ENCODE measurements around the gene XPO6.

XPO6 gene

GRCh38 chr16:28108590-28109247, 103.0 kb downstream of the XPO6 start:
- no peak for DNase-seq

DNA sequence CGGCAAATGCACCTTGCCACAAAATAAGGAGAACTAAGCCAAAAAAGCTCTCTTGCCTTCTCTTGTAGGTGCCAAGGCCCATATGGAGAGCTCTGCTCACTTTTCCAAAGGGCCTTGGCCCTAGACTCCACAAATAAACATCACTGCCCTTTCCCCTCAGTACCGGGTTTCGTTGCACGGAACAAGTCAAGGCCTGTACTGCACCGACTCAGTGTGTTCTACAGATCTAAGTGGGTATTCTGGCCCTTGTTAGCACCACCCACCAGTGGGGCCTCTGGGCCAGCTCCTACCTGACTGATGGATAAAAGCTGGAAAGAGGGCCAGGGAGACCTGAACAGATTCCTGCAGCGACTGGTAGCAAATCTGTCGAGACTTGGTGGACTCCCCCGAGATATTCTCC, 104.5 kb downstream of the XPO6 start:
- no peak for DNase-seq

DNA sequence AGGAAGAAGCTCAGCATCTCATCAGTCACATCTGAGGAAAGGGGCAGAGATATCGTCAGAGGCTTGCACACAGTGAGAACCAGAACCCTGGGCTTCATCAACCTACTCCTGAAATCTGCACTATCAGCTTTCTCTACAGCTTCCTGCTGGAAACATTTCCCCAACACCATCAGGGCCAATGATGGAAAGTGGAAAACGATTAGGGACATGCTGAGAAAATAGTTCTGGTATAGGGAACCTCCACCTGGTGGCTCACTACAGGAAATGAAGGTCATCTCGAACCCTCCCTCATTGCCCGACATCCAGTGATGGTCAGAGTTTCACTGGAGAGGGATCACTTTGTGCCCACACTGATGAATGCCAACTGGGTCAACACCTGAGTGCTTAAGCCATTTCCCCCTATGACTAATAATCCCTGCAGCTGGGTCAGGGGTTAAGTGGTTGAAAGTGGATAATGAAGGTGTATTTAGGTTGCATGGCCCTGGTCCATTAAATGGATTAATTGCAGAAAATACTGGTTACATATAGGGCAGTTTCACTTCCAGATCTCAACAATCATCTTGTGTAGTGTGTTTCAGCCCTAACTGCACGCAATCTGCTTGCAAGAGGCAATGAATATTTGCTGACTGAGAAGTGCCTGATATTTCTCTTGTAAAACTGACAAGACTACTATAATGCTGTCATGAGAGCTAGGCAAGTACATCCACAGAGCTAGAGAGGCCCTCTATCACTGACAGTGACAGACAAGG, 105.1 kb downstream of the XPO6 start:
- no peak for DNase-seq

DNA sequence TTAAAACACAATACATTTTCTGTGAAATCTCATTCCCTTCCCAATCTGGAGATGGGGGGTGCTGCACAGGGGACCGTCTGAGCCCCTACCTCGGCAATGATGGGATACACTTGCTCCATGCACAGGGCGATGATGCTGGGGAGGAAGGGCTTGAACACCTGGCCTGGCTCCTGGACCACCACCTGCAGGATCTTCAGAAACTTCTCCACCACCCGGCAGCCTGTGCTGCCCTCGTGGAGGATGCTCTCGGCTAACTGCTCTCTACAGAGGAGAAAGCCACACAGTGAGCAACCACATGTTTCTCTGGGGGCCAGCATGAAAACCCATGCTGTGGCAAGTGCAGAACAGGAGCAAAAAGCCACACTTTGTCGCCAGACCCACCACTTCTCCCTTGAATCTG, 105.8 kb downstream of the XPO6 start:
- DNase-seq, result no peak

DNA sequence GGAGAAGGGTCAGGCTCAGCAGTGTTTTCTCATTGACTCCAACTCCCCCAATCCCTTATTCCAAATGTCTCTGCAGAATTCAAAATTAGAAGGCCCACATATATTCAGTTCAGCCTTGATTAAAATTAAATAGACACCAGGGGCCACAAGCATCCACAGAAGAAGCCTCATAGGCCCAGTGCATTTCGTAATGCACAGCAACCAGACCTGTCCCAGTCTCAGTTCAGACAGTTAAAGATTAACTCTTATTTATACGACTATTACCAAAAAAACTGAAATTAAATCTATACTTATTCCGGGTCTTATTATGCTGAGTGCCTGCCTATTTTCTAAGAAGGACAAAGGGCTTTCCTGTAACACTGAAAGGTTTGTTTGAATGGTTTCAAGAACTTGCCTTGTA, 106.5 kb downstream of the XPO6 start:
- no peak for DNase-seq

DNA sequence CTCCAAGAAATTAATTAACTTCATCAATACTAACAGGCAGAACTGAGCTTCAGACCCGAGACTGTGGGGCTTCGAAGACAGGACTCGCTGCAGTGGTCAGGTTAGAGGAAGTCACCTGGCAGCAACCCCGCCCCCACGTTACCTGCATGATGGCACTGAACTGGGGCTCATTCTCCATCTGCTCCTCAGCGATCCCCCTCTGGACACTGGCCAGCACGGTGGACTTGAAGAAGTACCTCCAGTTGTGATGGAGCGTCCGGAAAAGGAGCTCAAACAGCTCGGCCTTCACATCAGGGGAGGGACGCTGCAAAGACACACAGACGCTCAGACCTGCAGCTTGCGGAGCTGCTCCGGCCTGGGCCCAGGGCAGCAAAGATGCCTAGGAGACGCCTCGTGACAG, 107.4 kb downstream of the XPO6 start:
- DNase-seq, result no peak

DNA sequence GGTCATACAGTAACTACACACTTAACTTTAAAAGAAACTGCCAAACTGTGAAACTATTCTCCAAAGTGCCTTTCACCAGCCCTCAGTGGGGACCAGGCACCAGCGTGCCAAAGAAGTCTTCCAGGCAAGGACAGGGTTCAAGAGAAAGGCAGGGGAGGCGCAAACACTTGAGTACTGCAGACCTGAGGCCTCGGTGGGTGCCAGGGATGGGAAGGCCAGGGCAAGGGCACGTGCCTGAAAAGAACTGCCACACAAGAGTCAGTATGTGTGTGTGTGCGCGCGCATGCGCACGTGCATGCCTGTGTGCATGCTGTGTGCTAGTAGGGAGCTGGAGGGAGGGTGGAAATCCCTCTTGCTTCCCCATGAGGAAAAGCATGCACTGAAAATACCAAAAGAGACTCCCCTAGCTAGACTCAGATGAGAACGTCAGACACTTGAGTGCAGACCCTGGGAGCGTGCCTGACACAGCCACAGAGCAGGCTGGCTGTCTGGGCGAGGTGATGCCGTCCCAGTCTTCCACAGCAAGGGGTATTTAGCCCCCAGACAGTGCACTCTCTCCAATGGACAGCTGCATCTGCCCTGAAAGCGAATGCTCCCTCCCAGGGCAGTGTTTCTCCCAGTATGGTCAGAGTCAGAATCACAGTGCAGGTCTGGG, 108.1 kb downstream of the XPO6 start:
- no peak for DNase-seq

GRCh38 chr16:28101533-28101890, 110.3 kb downstream of the XPO6 start:
- no peak for DNase-seq

GRCh38 chr16:28100810-28101532, 110.8 kb downstream of the XPO6 start:
- no peak for DNase-seq

GRCh38 chr16:28098959-28099945, 112.5 kb downstream of the XPO6 start:
- DNase-seq, result no peak

- DNase-seq, result no peak
Observed at GRCh38 chr16:28098171-28098958, 113.4 kb downstream of the XPO6 start.

DNA sequence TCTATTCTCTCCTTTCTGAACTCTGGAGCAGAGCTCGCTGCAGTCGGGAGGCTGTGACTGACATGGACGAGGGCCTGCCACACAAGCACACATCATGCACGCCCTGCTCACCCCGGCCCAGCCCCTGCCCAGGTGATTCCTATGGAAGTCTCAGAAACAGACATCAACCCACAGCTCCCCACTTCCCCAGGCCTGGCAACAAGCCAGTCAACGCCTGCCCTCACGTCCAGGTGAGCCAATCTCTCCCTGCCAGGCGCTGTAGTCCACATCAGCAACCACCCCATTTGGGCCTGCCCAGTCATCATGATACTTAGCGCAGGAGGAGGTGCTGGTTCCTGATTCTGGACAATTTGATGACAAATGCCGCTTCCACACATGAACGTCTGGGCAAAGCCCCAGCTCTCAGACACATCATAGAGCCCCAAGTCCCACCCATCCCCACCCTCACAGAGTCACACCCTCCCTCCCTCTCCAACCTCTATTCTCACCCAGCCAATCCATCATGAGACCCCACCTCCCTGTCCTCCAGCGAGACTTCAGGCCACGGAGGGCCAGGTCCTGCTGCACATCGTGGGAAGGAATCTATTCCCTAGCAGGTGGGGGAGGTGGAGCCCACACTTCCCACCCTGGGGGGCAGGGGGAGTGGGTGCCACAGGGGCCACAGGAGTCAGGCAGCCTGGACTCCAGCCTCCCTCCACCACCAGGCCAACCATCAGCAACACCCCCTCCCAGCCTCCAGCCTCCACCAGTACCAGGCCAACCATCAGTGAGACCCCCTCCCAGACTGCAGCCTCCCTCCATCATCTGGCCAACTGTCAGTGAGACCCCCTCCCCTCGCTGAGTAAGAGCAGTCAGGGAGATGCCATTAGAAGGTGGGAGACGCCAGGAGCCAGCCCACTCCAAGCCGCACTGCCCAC, 114.5 kb downstream of the XPO6 start:
- no peak for DNase-seq

DNA sequence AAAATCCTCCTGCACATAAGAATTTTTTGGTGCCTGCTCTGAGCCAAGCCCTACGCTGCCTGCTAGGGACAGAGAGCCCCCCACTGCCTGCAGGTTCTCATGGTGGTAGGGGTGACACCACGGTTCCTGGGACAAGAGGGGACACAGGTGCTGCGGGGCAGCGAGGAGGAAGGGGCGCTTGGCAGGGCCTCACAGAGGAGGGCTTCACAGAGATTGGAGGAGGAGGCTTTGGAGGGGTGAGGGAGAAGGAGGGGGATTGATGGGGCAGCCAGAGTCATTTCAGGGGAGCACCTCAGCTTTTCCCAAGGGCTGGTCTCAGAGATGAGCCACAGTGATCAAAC, 118.4 kb downstream of the XPO6 start:
- DNase-seq, result no peak

- no peak for DNase-seq
Observed at GRCh38 chr16:28092721-28093384, 118.9 kb downstream of the XPO6 start.

DNA sequence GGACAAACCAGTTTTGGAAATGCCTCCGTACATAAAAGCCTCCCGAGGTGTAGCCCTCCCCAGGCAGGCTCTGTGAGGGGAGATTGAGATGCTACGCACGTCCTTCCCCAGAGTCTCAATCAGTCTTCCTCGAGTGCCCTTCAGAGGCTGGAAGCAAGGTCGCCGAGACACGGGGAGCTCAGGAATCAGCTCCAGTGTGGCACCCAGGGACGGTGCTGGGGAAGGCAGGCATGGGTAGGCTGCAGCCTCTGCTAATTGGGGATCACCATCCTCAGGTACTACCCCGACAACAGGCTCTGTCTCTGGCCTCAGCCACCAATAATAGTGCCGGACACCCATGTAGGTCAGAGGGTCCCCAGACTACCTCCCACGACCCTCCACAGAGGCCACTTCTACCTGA, 120.1 kb downstream of the XPO6 start:
- DNase-seq, result no peak

DNA sequence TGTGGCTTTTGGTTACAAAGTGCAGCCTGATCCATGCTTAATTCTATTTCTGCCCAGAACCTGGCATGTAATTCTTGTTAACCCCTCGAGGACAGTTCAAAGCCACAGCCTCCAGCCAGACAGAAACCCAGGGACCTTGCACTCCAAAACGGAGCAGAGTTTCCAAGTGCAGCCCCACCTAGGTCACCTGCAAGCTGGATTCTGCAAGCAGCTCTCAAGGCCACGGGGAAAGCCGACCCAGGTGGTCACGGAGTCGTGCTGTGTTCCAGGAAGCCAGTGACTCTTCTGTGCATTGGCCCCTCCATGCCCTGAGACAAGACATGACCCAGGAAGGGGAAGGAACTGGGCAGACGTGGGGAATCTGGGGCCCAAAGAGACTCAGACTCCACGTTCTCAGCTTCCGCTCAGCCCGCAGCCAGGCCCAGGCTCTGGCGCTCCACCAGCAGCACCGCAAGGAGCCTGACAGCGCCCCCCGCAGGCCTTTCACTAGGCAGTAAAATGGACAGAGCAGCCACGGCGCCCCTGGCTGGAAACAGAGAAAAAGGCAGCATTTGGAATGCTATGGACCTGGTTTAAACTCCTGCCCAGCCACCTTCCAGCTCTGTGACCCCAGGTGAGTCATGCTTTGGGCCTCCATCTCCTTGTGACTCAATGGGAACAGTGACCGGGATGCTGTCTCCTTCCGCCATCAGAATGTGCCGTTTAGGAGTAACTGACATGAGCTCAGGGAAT, 121.0 kb downstream of the XPO6 start:
- DNase-seq, result no peak

DNA sequence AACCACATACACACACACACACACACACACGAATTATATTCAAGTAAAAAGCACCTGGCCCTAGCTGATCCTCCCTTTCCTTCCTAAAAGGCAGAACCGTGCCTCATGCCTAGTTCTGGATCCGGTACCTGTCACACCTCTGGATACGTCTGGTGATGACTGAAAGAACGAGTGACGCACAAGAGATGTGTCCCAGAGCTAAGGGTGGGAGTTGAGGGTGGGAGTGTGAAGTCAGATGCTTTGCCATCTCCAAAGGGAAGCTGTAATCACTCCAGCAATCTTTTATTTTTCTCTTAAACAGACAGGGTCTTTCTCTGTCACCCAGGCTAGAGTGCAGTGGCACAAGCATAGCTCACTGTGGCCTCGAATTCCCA, 121.8 kb downstream of the XPO6 start:
- no peak for DNase-seq

GRCh38 chr16:28089205-28089991, 122.4 kb downstream of the XPO6 start:
- DNase-seq, result no peak
